Mesenteric fat pad (tissue), 1 donor: ENCODE results near the gene MLLT6. TPM values are rescaled to one million over a fixed set of nuclear protein-coding genes. Genes with fewer than 3 reads are reported as not detected.

ENCODE experiments used
- DNase-seq: peaks from one replicate; pipeline ENCODE4 v3.0.0-alpha.2; 2020; ENCODE audit warnings: low spot score
- total RNA-seq: library from RNA; stranded (reverse); fragmentation: NEBNext Ultra II Directional; extraction: Animal tissue kit (Norgen Biotek cat#: 25700); gene quantifications from one replicate; pipeline ENCODE4 v1.2.1, GENCODE V29; 2021
- donor health status: DM: yes; HTN: yes; CAD: no.

Gene MLLT6
- total RNA-seq, 1 donor from 2014 or later: 77.0 TPM

DNA sequence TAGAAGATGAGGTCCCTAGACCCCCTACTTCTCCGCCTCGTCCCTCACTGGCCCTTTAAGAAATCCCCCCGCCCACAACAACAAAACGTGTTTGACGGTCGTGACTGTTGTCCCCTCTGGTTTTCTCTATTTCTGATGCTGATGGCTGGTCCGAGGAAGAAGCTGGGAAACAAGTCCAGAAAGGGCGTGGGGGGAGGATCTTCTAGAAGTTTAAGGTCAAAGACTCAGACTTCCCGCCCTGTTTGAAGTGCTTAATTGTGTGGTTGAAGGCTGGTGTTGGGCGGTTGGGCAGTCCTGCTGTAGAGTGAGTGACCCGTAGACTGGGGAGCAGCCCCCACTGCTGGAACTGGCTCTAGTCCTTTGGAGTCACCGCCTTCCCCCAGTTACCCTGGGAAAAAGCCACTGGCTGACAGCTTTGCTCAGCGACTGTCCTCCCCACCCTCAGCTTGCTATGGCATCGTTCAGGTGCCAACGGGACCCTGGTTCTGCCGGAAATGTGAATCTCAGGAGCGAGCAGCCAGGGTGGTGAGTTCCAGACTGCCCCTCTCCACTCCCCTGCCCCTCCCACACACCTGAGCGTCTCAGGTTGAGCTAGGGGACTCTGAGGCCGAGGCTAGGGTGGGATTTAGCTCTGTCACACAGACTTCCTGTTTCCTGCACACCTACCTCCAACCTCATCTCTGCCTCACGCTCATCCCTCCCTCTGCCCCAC lies 1.6 kb downstream of the MLLT6 start:
- no peak for DNase-seq

DNA sequence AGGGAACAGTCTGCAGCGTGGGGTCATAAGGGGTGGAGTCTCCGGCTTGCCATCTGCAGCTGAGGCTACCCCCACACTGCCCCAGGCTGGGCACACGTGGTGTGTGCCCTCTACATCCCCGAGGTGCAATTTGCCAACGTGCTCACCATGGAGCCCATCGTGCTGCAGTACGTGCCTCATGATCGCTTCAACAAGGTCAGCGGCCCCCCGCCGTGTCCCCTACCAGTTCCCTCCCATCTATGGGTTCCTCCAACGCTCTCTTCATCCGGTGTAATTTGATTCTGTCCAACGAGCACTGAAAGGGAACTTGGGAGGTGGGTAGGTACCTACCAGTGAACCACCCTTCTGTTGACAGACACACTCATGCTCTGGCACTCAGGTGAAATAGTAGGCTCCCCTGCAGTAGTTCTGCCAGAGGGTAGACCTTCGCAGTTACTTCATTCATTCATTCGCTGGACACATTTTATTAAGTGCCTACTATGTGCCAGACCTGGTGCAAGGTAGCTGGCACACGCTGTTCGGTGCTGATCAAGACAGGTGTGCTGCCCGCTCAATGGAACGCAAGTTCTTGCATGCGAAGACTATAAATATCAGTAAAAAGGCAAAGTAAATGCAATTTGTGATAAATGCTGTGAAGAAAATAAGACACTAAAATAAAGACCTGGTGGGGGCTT lies 2.7 kb downstream of the MLLT6 start:
- no peak for DNase-seq

DNA sequence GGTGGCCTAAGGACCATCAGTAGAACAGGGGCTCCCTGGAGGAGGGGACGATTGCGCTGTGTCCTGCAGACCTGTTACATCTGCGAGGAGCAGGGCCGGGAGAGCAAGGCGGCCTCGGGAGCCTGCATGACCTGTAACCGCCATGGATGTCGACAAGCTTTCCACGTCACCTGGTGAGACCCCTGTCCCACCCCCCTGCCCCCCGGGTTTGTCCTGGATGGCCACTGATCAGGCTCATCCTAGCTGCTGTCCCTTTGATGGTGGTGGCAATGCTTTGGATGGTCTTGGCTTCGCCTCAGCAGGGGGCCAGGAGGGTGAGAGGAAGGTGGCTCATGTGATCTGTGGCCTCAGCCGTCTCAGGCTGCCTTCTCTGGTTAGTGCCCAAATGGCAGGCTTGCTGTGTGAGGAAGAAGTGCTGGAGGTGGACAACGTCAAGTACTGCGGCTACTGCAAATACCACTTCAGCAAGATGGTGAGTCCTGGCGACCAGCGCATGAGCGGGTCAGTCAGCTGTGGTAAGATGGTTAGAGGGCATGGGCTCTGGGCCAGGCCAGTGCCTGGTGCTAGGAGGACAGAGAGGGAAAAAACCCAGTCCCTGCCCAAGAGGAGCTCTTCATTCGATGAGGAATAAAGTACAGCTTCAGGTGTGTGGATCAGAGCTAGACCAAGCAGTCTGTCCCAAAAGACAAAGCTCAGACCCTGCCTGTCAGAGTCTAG lies 4.2 kb downstream of the MLLT6 start:
- DNase-seq: no peak

DNA sequence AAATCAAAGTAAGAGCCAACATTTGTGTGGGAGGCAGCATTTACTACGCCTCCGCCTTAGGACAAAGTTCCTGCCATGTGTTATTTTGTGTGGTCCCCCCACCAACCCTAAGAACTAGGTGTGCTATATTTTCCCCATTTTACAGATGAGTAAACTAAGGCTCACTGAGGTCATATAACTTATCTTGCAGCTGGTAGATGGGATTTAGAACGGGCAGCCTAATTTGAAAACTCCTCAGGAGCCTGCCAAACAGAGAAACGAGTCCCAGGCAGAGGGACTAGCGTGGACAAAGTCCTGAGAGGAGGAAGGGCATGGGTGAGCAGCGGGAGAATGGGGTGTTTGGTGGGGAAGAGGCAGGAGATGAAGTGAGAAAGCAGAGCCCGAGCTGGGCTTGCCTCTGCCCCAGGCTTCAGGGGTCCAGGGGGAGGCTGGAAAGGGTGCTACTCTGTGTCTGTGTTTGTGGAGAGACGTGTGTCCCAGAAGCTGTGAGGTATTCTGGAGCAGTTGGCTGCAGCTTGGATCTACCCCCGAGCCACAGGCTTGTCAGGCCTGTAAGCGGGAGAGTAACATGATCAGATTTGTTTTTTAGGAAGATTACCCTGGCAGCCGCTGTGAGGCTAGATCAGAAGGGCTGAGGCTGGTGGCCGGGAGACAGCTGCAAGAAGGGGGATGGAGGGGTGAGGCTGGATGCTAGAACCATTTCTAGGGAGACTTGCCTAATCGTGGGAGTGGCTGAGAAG lies 5.0 kb downstream of the MLLT6 start:
- no peak for DNase-seq

DNA sequence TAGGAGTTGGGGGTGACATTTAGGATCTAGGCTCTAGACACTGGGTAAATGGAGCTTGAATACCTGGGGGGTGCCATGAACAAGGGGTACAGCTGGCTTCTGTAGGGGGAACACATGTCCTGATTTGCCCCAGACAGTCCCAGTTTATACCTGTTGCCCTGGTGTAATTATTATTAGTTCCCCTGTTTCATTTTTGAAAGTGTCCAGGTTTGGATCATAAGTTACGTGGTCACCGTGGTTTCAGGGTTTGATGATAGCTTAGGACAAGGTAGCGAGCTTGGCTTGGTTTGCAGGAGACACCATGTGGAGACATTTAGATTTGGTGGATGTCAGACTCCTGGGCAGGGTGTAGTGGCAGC lies 5.5 kb downstream of the MLLT6 start:
- DNase-seq: no peak

DNA sequence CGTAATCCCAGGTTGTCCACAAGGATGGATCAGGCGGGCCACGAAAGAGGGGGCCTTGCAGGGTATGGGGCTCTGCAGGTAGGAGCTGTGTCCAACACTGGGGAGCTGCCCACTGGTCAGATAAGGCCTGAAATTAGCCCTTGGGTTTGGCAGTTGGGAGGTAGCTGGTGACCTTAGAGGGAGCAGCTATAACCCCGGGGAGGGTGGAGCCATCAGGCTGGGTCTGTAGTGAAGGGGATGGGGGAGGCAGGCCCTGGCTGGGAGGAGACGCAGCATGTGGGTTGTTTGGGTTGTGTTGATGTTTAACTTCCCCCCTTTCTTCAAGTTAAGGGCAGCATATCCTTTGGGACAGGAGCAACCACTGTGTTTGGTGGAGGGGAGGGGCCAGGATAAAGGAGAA lies 5.9 kb downstream of the MLLT6 start:
- no peak for DNase-seq

DNA sequence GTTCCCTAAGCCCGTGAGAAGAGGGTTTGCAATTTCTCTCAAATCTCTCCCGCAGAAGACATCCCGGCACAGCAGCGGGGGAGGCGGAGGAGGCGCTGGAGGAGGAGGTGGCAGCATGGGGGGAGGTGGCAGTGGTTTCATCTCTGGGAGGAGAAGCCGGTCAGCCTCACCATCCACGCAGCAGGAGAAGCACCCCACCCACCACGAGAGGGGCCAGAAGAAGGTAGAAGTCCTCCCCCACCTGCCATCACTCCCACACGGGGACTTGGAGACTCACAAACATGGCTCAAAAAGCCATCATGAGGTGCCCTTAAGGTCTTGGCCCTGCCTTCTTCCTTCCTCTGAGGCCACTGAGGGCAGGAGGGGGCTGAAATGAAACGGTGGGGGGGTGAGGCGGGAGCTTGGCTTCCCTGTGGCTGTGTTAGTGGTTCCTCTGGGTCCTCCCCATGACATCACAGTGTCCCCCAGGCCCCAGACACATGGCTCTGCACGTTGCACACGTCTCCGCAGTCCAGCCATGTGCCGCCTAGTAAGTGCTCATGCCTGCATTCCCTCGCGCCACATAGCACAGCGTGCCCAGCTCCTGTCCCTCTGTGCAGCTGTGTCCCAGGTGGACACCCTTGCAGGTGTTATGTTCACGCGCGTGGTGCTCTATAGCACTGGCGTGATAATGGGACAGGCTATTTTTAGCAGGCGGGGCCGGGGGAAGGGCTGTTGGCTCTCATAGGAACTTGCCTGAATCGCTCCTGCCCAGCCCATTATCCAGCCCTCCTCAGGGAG lies 6.9 kb downstream of the MLLT6 start:
- DNase-seq: no peak

DNA sequence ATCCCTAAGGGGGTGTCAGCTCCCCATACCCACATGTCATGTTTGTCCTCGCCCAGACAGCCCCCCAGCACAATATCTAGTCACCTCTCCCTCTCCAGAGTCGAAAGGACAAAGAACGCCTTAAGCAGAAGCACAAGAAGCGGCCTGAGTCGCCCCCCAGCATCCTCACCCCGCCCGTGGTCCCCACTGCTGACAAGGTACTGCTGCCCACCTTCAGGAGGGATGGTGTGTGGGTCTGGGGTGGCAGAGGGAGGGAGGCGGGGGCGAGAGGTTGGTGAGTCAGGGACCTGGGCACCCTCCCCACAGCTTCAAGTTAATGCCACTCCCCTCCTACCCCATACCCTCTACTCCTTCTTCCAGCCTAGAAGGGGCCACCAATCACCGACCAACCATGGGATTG lies 7.5 kb downstream of the MLLT6 start:
- no peak for DNase-seq

DNA sequence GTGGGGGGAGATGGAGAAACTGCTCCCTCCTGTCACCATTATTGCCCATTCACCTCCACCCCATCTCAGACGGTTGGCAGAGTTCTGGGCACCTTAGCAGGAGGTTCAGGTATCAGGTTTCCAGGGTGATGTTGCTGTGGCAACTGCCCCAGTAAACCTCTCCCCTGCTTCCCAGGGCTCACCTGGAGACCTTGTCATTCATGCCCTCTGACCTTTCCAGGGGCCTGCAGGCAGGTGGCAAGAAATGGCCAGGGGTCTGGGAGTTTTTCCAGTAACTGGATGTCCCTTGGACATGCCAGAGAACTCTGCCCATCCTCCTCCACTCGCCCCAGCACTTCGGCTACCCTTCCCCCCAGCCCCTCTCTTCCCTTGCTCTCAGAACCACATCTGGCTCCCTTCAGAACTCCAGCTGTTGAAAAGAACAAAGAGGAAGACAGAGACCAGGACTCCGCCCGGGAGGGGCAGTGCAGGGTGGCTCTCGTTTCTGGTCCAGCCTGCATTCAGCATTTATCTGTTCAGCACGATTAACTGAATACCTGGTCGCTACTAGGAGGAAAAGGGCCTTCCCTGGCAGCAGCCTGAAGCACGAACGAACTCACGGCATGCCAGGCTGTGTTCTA lies 8.5 kb downstream of the MLLT6 start:
- DNase-seq: no peak

DNA sequence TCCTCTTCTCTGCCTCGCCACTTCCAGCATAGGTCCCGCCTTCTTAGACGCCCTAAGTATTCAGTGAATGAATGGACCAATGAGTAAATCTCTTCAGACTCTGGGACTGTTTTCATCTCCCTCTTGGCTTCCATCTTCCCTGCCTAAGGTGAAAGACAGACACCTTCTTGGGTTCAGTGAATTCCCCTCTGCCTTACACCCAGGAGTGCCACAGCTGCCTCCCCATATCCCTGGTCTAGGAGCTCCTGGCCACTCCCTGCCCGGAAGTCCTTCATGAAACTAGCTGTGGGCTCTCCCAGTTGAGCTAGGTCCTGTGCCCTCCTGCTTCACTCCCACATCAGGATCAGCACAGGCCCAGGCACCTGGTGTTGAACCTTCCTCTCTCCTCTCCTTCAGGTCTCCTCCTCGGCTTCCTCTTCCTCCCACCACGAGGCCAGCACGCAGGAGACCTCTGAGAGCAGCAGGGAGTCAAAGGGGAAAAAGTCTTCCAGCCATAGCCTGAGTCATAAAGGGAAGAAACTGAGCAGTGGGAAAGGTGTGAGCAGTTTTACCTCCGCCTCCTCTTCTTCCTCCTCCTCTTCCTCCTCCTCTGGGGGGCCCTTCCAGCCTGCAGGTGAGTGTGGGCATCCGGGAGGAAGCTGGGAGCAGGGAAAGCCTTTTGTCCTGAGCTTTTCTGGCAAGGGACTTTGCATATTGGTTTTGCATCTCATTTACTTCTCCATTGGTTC lies 10.3 kb downstream of the MLLT6 start:
- DNase-seq: no peak

DNA sequence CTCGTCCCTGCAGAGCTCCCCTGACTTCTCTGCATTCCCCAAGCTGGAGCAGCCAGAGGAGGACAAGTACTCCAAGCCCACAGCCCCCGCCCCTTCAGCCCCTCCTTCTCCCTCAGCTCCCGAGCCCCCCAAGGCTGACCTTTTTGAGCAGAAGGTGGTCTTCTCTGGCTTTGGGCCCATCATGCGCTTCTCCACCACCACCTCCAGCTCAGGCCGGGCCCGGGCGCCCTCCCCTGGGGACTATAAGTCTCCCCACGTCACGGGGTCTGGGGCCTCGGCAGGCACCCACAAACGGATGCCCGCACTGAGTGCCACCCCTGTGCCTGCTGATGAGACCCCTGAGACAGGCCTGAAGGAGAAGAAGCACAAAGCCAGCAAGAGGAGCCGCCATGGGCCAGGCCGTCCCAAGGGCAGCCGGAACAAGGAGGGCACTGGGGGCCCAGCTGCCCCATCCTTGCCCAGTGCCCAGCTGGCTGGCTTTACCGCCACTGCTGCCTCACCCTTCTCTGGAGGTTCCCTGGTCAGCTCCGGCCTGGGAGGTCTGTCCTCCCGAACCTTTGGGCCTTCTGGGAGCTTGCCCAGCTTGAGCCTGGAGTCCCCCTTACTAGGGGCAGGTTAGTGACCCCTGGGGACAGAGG lies 11.4 kb downstream of the MLLT6 start:
- no peak for DNase-seq

DNA sequence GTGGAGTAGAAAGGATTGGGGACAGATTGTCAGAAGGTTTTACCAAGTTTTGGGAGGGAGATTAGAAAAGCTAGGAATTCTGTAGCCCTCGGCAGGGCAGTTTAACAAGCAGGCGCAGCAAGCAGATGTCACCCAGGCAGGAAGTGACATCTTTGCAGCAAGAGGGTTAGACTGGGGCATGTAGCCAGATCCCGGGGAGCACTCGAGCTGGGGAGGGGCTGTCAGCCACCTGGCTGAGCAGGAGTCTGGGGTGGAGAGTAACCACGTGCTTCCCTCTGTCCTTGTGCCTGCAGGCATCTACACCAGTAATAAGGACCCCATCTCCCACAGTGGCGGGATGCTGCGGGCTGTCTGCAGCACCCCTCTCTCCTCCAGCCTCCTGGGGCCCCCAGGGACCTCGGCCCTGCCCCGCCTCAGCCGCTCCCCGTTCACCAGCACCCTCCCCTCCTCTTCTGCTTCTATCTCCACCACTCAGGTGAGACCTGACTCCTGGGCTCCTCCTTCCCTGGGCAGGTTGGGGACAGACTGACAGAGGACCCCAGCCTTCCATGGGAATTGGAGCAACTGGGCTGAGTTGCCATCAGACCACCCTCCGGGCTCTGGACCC lies 12.2 kb downstream of the MLLT6 start:
- no peak for DNase-seq

DNA sequence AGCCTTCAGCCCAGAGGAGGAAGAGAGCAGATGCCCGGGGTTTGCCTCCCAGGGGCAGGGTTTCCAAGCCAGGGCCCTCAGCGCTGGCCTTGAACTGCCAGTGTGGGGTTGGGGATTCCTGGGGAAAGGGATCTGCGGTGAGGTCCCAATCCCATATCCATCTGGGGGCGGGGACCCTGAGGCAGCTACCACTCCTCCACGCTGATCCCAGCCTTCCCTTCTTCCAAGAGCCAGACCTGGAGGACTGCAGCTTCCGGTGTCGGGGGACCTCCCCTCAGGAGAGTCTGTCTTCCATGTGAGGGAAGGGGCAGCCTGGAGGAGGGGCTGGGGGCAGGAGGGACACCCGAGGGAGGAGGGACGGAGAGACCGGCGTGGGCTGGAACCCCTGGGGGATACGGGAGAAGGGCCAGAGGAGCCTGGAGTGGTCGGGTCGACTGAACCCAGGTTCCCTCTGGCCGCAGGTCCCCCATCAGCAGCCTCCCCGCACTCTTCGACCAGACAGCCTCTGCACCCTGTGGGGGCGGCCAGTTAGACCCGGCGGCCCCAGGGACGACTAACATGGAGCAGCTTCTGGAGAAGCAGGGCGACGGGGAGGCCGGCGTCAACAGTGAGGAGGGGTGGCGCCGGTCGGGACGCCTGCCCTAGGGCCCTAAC lies 14.3 kb downstream of the MLLT6 start:
- no peak for DNase-seq

DNA sequence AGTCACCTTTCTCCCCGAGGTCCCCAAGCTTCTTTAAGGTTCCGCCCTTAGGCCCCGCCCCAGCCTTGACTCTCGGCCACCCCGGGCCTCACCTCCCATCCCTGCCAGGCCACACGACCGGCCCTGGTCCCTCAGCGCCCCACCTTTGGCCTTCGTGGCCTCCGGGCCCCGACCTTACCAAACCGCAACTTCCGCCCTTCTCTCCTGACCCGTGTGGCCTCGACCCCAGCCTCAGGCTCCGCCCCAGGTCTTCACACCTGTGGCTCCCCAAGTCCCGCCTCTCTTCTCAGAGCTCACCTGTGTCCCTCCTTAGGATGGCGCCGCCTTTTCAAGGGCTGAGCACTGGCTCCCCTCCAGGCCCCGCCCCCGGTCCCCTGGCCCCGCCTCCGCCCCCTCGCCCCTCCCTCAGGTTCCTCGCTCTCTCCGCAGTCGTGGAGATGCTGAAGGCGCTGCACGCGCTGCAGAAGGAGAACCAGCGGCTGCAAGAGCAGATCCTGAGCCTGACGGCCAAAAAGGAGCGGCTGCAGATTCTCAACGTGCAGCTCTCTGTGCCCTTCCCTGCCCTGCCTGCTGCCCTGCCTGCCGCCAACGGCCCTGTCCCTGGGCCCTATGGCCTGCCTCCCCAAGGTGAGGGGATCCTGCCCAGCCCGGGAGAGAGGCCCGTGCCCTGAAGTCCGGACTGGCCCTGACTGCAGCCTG lies 15.0 kb downstream of the MLLT6 start:
- DNase-seq: no peak

DNA sequence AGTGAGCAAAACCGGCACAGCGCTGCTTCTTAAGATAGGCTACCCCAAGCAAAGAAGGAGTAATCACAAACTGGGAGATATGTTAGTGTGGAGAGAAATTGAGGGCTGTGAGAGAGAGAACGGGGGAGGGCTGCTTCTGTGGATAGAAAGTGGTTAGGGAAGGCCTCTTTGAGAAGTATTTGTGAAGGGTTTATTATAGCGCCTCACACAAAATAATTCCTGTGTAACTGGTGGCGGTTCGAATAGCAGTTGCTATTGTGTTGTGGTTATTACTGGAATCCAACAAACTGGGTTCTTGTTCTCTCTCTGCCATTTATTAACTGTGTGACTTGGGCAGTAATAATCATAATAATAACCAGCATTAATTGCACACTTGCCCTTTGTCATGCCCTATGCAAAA lies 15.9 kb downstream of the MLLT6 start:
- DNase-seq: no peak

DNA sequence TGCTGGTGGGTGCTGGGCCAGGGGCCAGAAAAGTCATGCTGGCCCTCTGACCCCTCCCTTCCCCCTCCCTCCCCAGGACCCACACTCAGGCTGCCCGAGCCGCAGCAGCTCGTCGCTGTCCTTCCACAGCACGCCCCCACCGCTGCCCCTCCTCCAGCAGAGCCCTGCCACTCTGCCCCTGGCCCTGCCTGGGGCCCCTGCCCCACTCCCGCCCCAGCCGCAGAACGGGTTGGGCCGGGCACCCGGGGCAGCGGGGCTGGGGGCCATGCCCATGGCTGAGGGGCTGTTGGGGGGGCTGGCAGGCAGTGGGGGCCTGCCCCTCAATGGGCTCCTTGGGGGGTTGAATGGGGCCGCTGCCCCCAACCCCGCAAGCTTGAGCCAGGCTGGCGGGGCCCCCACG lies 16.7 kb downstream of the MLLT6 start:
- no peak for DNase-seq

DNA sequence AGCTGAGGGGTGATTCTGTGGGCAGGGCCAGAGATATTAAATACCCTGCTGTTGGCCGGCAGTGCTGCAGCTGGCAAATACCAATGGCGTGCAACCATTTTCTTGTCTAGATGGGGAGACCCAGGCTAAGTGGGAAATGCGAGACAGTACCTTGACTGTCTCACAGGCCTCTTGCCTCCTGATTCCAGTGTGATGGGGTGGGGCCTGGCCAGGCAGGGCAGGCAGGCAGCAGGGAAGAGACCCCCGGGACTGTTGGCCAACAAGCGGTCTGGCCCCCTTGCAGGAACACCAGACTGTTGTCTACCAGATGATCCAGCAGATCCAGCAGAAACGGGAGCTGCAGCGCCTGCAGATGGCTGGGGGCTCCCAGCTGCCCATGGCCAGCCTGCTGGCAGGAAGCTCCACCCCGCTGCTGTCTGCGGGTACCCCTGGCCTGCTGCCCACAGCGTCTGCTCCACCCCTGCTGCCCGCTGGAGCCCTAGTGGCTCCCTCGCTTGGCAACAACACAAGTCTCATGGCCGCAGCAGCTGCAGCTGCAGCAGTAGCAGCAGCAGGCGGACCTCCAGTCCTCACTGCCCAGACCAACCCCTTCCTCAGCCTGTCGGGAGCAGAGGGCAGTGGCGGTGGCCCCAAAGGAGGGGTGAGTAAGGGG lies 19.4 kb downstream of the MLLT6 start:
- no peak for DNase-seq
